SK-N-SH (cell line): Measurements from ENCODE around the gene MYADML2. TPM values are rescaled to one million over a fixed set of nuclear protein-coding genes. Genes with fewer than 3 reads are reported as not detected.
"Not testable (repeated sequence)": the region's sequence is repeated elsewhere in the genome, so short reads cannot be mapped to it uniquely, and the experiment has no call there.

Experiments used
- CTCF ChIA-PET: fragments of 300-600, 350-600 bp; formaldehyde crosslinking; extraction: SDS; loops from one replicate; lab custom pipeline; 2021; lab: Yijun Ruan, JAX
- POLR2A ChIA-PET: fragments of 350-600 bp; sonication (Branson Sonifier 250); formaldehyde crosslinking; extraction: SDS; loops from one replicate; lab custom pipeline; 2020; ENCODE audit warnings: antibody characterized with exemption, inconsistent platforms; lab: Yijun Ruan, JAX
- DNase-seq: peaks from one replicate; pipeline ENCODE4 v3.0.0; 2012
- H2AFZ ChIP-seq: fragments of 200-600 bp; sonication (generic); 2 replicates; pipeline ENCODE4 v1.8.1; 2016; ENCODE audit warnings: antibody characterized with exemption, mild to moderate bottlenecking, low read depth
- H3F3A ChIP-seq: fragments of 200-600 bp; sonication (generic); replicated peaks from 2 replicates; pipeline ENCODE3; 2016; ENCODE audit warnings: antibody characterized with exemption, mild to moderate bottlenecking; ENCODE audit not compliant: insufficient read depth
- H3K27ac ChIP-seq, 2 experiments: fragments of 200-500 bp in 1 of 2; fragments of 200-600 bp in 1 of 2; sonication (Bioruptor generic) in 1 of 2; sonication (generic), shearing (Covaris generic) in 1 of 2; 2 replicates each; pipeline versions ENCODE4 v1.5.1 to v1.6.1; 2014 to 2016; ENCODE audit warnings: low read depth in 2 of 2, inconsistent platforms in 1 of 2, low read length in 1 of 2, mild to moderate bottlenecking in 1 of 2, mixed read lengths in 1 of 2
- H3K27me3 ChIP-seq: fragments of 200-600 bp; sonication (generic), shearing (Covaris generic); 2 replicates; pipeline ENCODE4 v1.6.1; 2016; ENCODE audit warnings: mixed run types; ENCODE audit not compliant: insufficient read depth
- H3K36me3 ChIP-seq, 2 experiments: fragments of 200-500 bp in 1 of 2; fragments of 200-600 bp in 1 of 2; sonication (Bioruptor generic) in 1 of 2; sonication (generic) in 1 of 2; replicated peaks in 1 of 2; 2 replicates each; pipeline versions ENCODE3 to v1.5.1; 2014 to 2016; ENCODE audit warnings: low read length in 1 of 2, mild to moderate bottlenecking in 1 of 2; ENCODE audit not compliant: insufficient read depth in 2 of 2, control insufficient read depth in 1 of 2
- H3K4me1 ChIP-seq, 2 experiments: fragments of 200-500 bp in 1 of 2; fragments of 200-600 bp in 1 of 2; sonication (Bioruptor generic) in 1 of 2; sonication (generic), shearing (Covaris generic) in 1 of 2; 2 replicates each; pipeline versions ENCODE4 v1.5.1 to v1.6.1; 2014 to 2016; ENCODE audit warnings: low read depth in 1 of 2, low read length in 1 of 2, mixed run types in 1 of 2; ENCODE audit not compliant: insufficient read depth in 2 of 2, control insufficient read depth in 1 of 2
- H3K4me2 ChIP-seq: fragments of 200-600 bp; sonication (generic), shearing (Covaris generic); 2 replicates; pipeline ENCODE4 v1.6.1; 2017; ENCODE audit warnings: mixed run types
- H3K4me3 ChIP-seq, 2 experiments: fragments of 200-500 bp in 1 of 2; fragments of 200-600 bp in 1 of 2; sonication (Bioruptor generic) in 1 of 2; sonication (generic), shearing (Covaris generic) in 1 of 2; 2 replicates each; pipeline versions ENCODE4 v1.5.1 to v1.8.1; 2014 to 2016; ENCODE audit warnings: low read depth in 2 of 2, inconsistent platforms in 1 of 2, low read length in 1 of 2, mild to moderate bottlenecking in 1 of 2, mixed read lengths in 1 of 2, moderate library complexity in 1 of 2
- H3K79me2 ChIP-seq: fragments of 200-600 bp; sonication (generic); 2 replicates; pipeline ENCODE4 v1.8.1; 2017; ENCODE audit warnings: mild to moderate bottlenecking; ENCODE audit not compliant: insufficient read depth
- H3K9ac ChIP-seq: fragments of 200-600 bp; sonication (generic); 2 replicates; pipeline ENCODE4 v1.6.1; 2017; ENCODE audit warnings: mixed run types
- H3K9me2 ChIP-seq: fragments of 200-600 bp; sonication (generic); 2 replicates; pipeline ENCODE4 v1.6.1; 2017; ENCODE audit warnings: mixed run types
- H3K9me3 ChIP-seq: fragments of 200-600 bp; sonication (generic); 2 replicates; pipeline ENCODE4 v1.6.1; 2017; ENCODE audit warnings: mixed run types, mild to moderate bottlenecking, moderate library complexity
- H4K20me1 ChIP-seq: fragments of 200-600 bp; sonication (generic); 2 replicates; pipeline ENCODE4 v1.6.1; 2017; ENCODE audit warnings: mild to moderate bottlenecking, mixed run types; ENCODE audit not compliant: insufficient read depth
- EZH2phosphoT487 ChIP-seq: fragments of 200-600 bp; sonication (generic); IDR thresholded peaks from 2 replicates; pipeline ENCODE4 v1.6.1; 2017; ENCODE audit warnings: low read depth, mixed run types, mild to moderate bottlenecking, antibody characterized with exemption, moderate library complexity, borderline replicate concordance
- RAD21 ChIP-seq: IDR thresholded peaks from 2 replicates; pipeline ENCODE4 v1.6.1; 2012; ENCODE audit warnings: mild to moderate bottlenecking, low read length
- WGBS: methylation state at CpG from one replicate; pipeline ENCODE4 v1.1.6; 2017; ENCODE audit warnings: low lambda C conversion rate; 5-methylcytosine and 5-hydroxymethylcytosine counted together
- polyA plus RNA-seq, 3 experiments: library from polyadenylated mRNA; depleted of rRNA; stranded (reverse); fragments of >200 nt; gene quantifications; 2 replicates each; pipeline ENCODE4 v1.2.3, GENCODE V29; 2012

Gene MYADML2
- polyA plus RNA-seq, 1 of the 3 experiments (the other 2 are of a cell fraction): not detected

GRCh38 chr17:81983639-81984373, 36.8 kb upstream of the MYADML2 start:
- Histone ChIP-seq H3K27ac (no peak overlapping the region), H3K9me3 (no peaks in the 10 kb centered on the region), H3K4me2 (no peak overlapping the region), H3K79me2 (peaks cover 23% of the 10 kb centered on the region), H3K36me3 (peaks cover 27 to 34% of the 10 kb centered on the region in 2 experiments), H3K4me1 (peaks cover under 1 to 2% of the 10 kb centered on the region in 2 experiments; a peak in 1 of 4 replicates), H3F3A (peaks cover 7% of the 10 kb centered on the region), H2AFZ (no peak overlapping the region), H3K4me3 (no peak overlapping the region), H3K9ac (no peak overlapping the region), H3K9me2 (no peaks in the 10 kb centered on the region)
- CTCF ChIA-PET: interaction anchor here (7.2 to 11.6 kb wide), 2 partner anchors 24 to 37 kb away, joined by 49 to 85 read pairs; partner anchors contain the start of genes CENPX, LRRC45 and NOTUM
- POLR2A ChIA-PET: interaction anchor here (1.0 kb wide), 1 partner anchor 8 kb away, joined by 6 read pairs; no protein-coding TSS in a partner anchor
- 97% methylated on average over 26 of the region's 26 CpGs for WGBS
- TF ChIP-seq EZH2phosphoT487: no peak
- TF ChIP-seq, all 33 proteins: peak for 0
- Histone ChIP-seq H3K27me3 (no peaks in the 10 kb centered on the region), H4K20me1 (no peaks in the 10 kb centered on the region; the same call in 1 of the 2 replicates)
- no peak for DNase-seq

- Histone ChIP-seq H4K20me1 (no peaks in the 10 kb centered on the region), H3K9ac (no peak overlapping the region), H3K4me3 (no peak overlapping the region), H3K27me3 (no peaks in the 10 kb centered on the region), H2AFZ (no peak overlapping the region), H3K9me2 (no peaks in the 10 kb centered on the region), H3K4me2 (no peak overlapping the region), H3K27ac (no peak overlapping the region), H3K79me2 (peaks cover 25% of the 10 kb centered on the region), H3K4me1 (peaks cover 6 to 7% of the 10 kb centered on the region in 2 experiments; a peak in 2 of 4 replicates), H3K36me3 (peaks cover 27 to 34% of the 10 kb centered on the region in 2 experiments), H3F3A (peaks cover 7% of the 10 kb centered on the region), H3K9me3 (no peaks in the 10 kb centered on the region)
- 97% methylated on average over 35 of the region's 35 CpGs for WGBS
- ChIA-PET POLR2A (interaction anchor here (0.6 to 1.0 kb wide), 2 partner anchors 8 to 26 kb away, joined by 3 to 6 read pairs; no protein-coding TSS in a partner anchor), CTCF (interaction anchor here (0.8 to 11.6 kb wide), 3 partner anchors 23 to 48 kb away, joined by 4 to 85 read pairs (median 49); partner anchors contain the start of genes CENPX, LRRC45 and NOTUM)
- no peak for TF ChIP-seq RAD21
- no peak for DNase-seq
Observed at GRCh38 chr17:81983011-81983638, 36.1 kb upstream of the MYADML2 start.

GRCh38 chr17:81981511-81981910, 34.5 kb upstream of the MYADML2 start:
- CTCF ChIA-PET: interaction anchor here (0.9 to 11.6 kb wide), 5 partner anchors 10 to 55 kb away, joined by 3 to 85 read pairs (median 3); partner anchors contain the start of genes CENPX, LRRC45 and NOTUM
- H3K9me2 ChIP-seq, H3K9me3 ChIP-seq, H3K9ac ChIP-seq, H3K4me3 ChIP-seq, H3F3A ChIP-seq, H3K27ac ChIP-seq, DNase-seq, H4K20me1 ChIP-seq, H2AFZ ChIP-seq, H3K4me2 ChIP-seq, POLR2A ChIA-PET, H3K27me3 ChIP-seq: not testable (repeated sequence)
- WGBS: over 99% methylated on average over 12 of the region's 12 CpGs
- H3K4me1 ChIP-seq: peaks cover 10 to 12% of the 10 kb centered on the region in 2 experiments; a peak in 2 of 4 replicates
- H3K79me2 ChIP-seq: peaks cover 26% of the 10 kb centered on the region
- peaks cover 21 to 34% of the 10 kb centered on the region in 2 experiments for H3K36me3 ChIP-seq
